Measurements from ENCODE around the gene C2orf66.

GRCh38 chr2:196846295-196846694 is 37.1 kb upstream of the C2orf66 start:
- no peak for TF ChIP-seq CTCF (IDR thresholded peaks at IDR 0.05)
- TF ChIP-seq EZH2 (IDR thresholded peaks at IDR 0.05; ENCODE audit: borderline replicate concordance, insufficient read depth, low read depth, low read length, poor library complexity, severe bottlenecking) = no peak

Data from B cell (primary cell).